Astrocyte (in vitro differentiated cells and primary cell): ENCODE measurements around the gene GRIN2A. TPM values are rescaled to one million over a fixed set of nuclear protein-coding genes. Genes with fewer than 3 reads are reported as not detected.

Source experiments
- DNase-seq: peaks from one replicate; pipeline ENCODE4 v3.0.0-alpha.2; 2010; ENCODE audit warnings: low read depth
- FAIRE-seq: peaks from 2 replicates; lab custom pipeline; 2011; peaks lifted over from hg19 to GRCh38; lab: Jason Lieb, UNC
- H2AFZ ChIP-seq: 2 replicates; pipeline ENCODE4 v1.6.0; 2012; ENCODE audit warnings: low read depth, low read length, inconsistent platforms
- H3K27ac ChIP-seq: 2 replicates; pipeline ENCODE4 v1.5.1; 2011; ENCODE audit warnings: low read depth, low read length, inconsistent platforms
- H3K27me3 ChIP-seq: 2 replicates; pipeline ENCODE4 v1.6.0; 2011; ENCODE audit warnings: low read length, inconsistent platforms; ENCODE audit not compliant: insufficient read depth
- H3K36me3 ChIP-seq: 2 replicates; pipeline ENCODE4 v1.5.1; 2011; ENCODE audit warnings: low read length, inconsistent platforms; ENCODE audit not compliant: insufficient read depth
- H3K4me1 ChIP-seq: 2 replicates; pipeline ENCODE4 v1.5.1; 2011; ENCODE audit warnings: low read length, inconsistent platforms; ENCODE audit not compliant: insufficient read depth
- H3K4me2 ChIP-seq: 2 replicates; pipeline ENCODE4 v1.6.0; 2012; ENCODE audit warnings: low read length, inconsistent platforms
- H3K4me3 ChIP-seq: 2 replicates; pipeline ENCODE4 v1.5.1; 2011; ENCODE audit warnings: low read depth, mild to moderate bottlenecking, low read length, inconsistent platforms; ENCODE audit not compliant: insufficient read depth
- H3K79me2 ChIP-seq: 2 replicates; pipeline ENCODE4 v1.6.0; 2012; ENCODE audit warnings: mild to moderate bottlenecking, low read length, inconsistent platforms; ENCODE audit not compliant: insufficient read depth
- H3K9ac ChIP-seq: 2 replicates; pipeline ENCODE4 v1.6.0; 2012; ENCODE audit warnings: mild to moderate bottlenecking, low read length, inconsistent platforms
- H3K9me3 ChIP-seq: 2 replicates; pipeline ENCODE4 v1.5.1; 2012; ENCODE audit warnings: low read depth, mild to moderate bottlenecking, low read length, inconsistent platforms; ENCODE audit not compliant: insufficient read depth
- H4K20me1 ChIP-seq: 2 replicates; pipeline ENCODE4 v1.6.0; 2012; ENCODE audit warnings: low read length, inconsistent platforms; ENCODE audit not compliant: insufficient read depth
- H3K27ac Mint-ChIP-seq: one replicate; pipeline ENCODE4 v1.8.0; 2021; ENCODE audit warnings: mild to moderate bottlenecking, mixed read lengths; ENCODE audit not compliant: unreplicated experiment
- H3K27me3 Mint-ChIP-seq: one replicate; pipeline ENCODE4 v1.8.0; 2021; ENCODE audit warnings: low read depth, mixed read lengths; ENCODE audit not compliant: unreplicated experiment
- H3K36me3 Mint-ChIP-seq: one replicate; pipeline ENCODE4 v1.8.0; 2021; ENCODE audit warnings: low read depth, mixed read lengths; ENCODE audit not compliant: unreplicated experiment
- H3K4me1 Mint-ChIP-seq: one replicate; pipeline ENCODE4 v1.8.0; 2021; ENCODE audit warnings: low read depth, mixed read lengths; ENCODE audit not compliant: unreplicated experiment
- H3K4me3 Mint-ChIP-seq: one replicate; pipeline ENCODE4 v1.8.0; 2021; ENCODE audit warnings: mild to moderate bottlenecking, moderate library complexity, mixed read lengths; ENCODE audit not compliant: unreplicated experiment
- H3K9me3 Mint-ChIP-seq: one replicate; pipeline ENCODE4 v1.8.0; 2021; ENCODE audit warnings: mild to moderate bottlenecking, mixed read lengths; ENCODE audit not compliant: unreplicated experiment
- EZH2 ChIP-seq: IDR thresholded peaks from 2 replicates; pipeline ENCODE4 v1.6.1; 2012; ENCODE audit warnings: mild to moderate bottlenecking, low read length, inconsistent platforms; ENCODE audit not compliant: insufficient read depth
- total RNA-seq: library from RNA; stranded (reverse); gene quantifications from 2 replicates; pipeline ENCODE4 v1.2.1, GENCODE V29; 2021
- TF ChIP-seq, protein P1 (sequence below): IDR thresholded peaks from 2 replicates; pipeline ENCODE4 v1.5.1; 2011; ENCODE audit warnings: low read depth, mild to moderate bottlenecking, inconsistent platforms, low read length, moderate library complexity; ENCODE audit not compliant: insufficient read depth

The GRIN2A gene
- total RNA-seq, 1 donor from 2014 or later: 0.68 TPM

DNA sequence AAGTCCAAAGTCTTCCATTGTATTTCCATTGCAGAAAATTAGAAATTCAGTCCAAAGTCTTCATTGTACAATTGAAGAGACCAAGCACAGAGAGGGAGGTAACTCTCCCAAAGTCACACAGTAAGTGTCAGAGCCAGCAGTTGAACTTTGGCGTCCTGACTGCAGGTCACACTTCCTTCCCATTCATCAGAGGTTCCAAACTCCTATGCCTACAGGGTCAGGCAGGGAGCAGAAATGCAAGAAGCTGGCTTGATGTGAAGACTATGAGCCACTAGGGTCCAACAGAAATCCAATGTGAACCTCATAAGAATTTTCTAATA, 44.7 kb upstream of the GRIN2A start:
- H2AFZ ChIP-seq: no peak overlapping the region
- Mint-ChIP-seq H3K36me3 (no peaks in the 10 kb centered on the region), H3K9me3 (peaks cover 7% of the 10 kb centered on the region), H3K27me3 (peaks cover 25% of the 10 kb centered on the region), H3K4me1 (no peaks in the 10 kb centered on the region), H3K4me3 (no peak overlapping the region), H3K27ac (no peak overlapping the region)
- no peaks in the 10 kb centered on the region for H3K79me2 ChIP-seq
- H3K4me3 ChIP-seq: no peak overlapping the region
- no peak overlapping the region for H3K27ac ChIP-seq
- no peaks in the 10 kb centered on the region for H3K9me3 ChIP-seq
- H3K4me1 ChIP-seq: no peaks in the 10 kb centered on the region
- DNase-seq: no peak
- H4K20me1 ChIP-seq: no peaks in the 10 kb centered on the region
- FAIRE-seq: no peak
- H3K9ac ChIP-seq: no peak overlapping the region
- H3K36me3 ChIP-seq: no peaks in the 10 kb centered on the region
- TF ChIP-seq, protein P1, sequence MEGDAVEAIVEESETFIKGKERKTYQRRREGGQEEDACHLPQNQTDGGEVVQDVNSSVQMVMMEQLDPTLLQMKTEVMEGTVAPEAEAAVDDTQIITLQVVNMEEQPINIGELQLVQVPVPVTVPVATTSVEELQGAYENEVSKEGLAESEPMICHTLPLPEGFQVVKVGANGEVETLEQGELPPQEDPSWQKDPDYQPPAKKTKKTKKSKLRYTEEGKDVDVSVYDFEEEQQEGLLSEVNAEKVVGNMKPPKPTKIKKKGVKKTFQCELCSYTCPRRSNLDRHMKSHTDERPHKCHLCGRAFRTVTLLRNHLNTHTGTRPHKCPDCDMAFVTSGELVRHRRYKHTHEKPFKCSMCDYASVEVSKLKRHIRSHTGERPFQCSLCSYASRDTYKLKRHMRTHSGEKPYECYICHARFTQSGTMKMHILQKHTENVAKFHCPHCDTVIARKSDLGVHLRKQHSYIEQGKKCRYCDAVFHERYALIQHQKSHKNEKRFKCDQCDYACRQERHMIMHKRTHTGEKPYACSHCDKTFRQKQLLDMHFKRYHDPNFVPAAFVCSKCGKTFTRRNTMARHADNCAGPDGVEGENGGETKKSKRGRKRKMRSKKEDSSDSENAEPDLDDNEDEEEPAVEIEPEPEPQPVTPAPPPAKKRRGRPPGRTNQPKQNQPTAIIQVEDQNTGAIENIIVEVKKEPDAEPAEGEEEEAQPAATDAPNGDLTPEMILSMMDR: no peak
- TF ChIP-seq EZH2: no peak
- peaks cover 2% of the 10 kb centered on the region for H3K27me3 ChIP-seq
- no peak overlapping the region for H3K4me2 ChIP-seq

- peaks cover 29% of the 10 kb centered on the region for H3K27me3 Mint-ChIP-seq
- no peak overlapping the region for H3K27ac Mint-ChIP-seq
- Histone ChIP-seq H2AFZ (no peak overlapping the region), H3K36me3 (no peaks in the 10 kb centered on the region), H3K27ac (no peak overlapping the region), H3K79me2 (no peaks in the 10 kb centered on the region), H4K20me1 (no peaks in the 10 kb centered on the region), H3K27me3 (peaks cover 2% of the 10 kb centered on the region), H3K4me1 (no peaks in the 10 kb centered on the region), H3K9me3 (no peaks in the 10 kb centered on the region), H3K4me3 (no peak overlapping the region), H3K4me2 (no peak overlapping the region), H3K9ac (no peak overlapping the region)
- H3K4me3 Mint-ChIP-seq: no peak overlapping the region
- no peaks in the 10 kb centered on the region for H3K36me3 Mint-ChIP-seq
- FAIRE-seq: no peak
- TF ChIP-seq, protein P1: no peak
- TF ChIP-seq EZH2: no peak
- H3K9me3 Mint-ChIP-seq: peaks cover 2% of the 10 kb centered on the region
- no peak for DNase-seq
- H3K4me1 Mint-ChIP-seq: no peaks in the 10 kb centered on the region
These were observed 44.1 kb upstream of the GRIN2A start for GRCh38 chr16:10226141-10226986.

DNA sequence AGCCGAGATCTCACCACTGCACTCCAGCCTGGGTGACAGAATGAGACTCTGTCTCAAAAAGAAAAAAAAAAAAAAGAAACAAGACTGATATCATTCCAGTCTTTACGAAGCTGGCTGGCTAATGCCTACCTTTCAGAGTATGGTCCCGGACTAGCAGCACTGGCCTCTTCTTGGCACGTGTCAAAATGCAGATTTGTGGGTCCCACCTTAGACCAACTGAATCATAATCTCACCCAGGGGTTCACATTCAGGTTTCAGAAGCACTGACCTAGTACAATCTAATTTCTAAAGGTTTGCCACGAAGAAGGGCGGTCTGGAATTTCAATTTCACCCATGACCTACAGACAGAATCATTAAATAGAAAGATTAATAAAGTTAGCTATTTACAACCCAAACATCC, 43.4 kb upstream of the GRIN2A start:
- no peak overlapping the region for H3K4me3 Mint-ChIP-seq
- no peak overlapping the region for H3K9ac ChIP-seq
- H3K36me3 Mint-ChIP-seq: no peaks in the 10 kb centered on the region
- TF ChIP-seq, protein P1: no peak
- no peak for TF ChIP-seq EZH2
- H3K36me3 ChIP-seq: no peaks in the 10 kb centered on the region
- H3K27ac ChIP-seq: no peak overlapping the region
- H3K27me3 Mint-ChIP-seq: peaks cover 34% of the 10 kb centered on the region
- H2AFZ ChIP-seq: no peak overlapping the region
- H3K9me3 Mint-ChIP-seq: peaks cover 2% of the 10 kb centered on the region
- H3K9me3 ChIP-seq: no peaks in the 10 kb centered on the region
- H3K4me3 ChIP-seq: no peak overlapping the region
- H4K20me1 ChIP-seq: no peaks in the 10 kb centered on the region
- no peak for FAIRE-seq
- H3K4me2 ChIP-seq: no peak overlapping the region
- H3K27me3 ChIP-seq: peaks cover 2% of the 10 kb centered on the region
- no peaks in the 10 kb centered on the region for H3K4me1 ChIP-seq
- H3K79me2 ChIP-seq: no peaks in the 10 kb centered on the region
- no peak for DNase-seq
- no peak overlapping the region for H3K27ac Mint-ChIP-seq
- no peaks in the 10 kb centered on the region for H3K4me1 Mint-ChIP-seq
